Erythroblast (primary cell): ENCODE results near the gene KRTAP5-10.

ENCODE experiments used
- GATA1 ChIP-seq: IDR thresholded peaks from 2 replicates; pipeline ENCODE4 v1.6.1; 2011; ENCODE audit warnings: low read depth, mild to moderate bottlenecking, control low read depth, low read length, moderate library complexity
- POLR2A ChIP-seq: IDR thresholded peaks from 2 replicates; pipeline ENCODE4 v1.6.1; 2011; ENCODE audit warnings: mild to moderate bottlenecking, low read length

DNA sequence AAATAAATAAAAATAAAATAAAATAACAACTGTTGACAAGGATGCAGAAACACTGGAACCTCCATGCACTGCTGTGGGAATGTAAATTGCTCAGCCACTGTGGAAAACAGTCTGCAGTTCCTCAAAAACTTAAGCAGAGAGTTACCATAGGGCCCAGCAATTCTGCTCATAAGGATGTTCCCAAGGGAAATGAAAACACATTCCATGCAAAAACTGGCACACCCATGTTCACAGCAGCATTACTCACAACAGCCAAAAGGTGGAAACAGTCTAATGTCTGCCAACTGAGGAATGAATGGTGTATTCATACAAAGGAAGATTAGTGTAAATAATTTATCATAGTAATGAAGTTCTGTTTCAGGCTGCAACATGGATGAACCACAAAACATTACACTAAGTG lies 3.2 kb upstream of the KRTAP5-10 start:
- TF ChIP-seq POLR2A (no peak), GATA1 (no peak)
